Measurements from ENCODE around the gene CAPN1. TPM values are rescaled to one million over a fixed set of nuclear protein-coding genes. Genes with fewer than 3 reads are reported as not detected.

Gene CAPN1
- total and polyA plus RNA-seq, 2 of the 13 experiments (the other 11 are each of a cell fraction or from before 2014, with no cell fraction given) = 57.3 to 82.6 TPM

- TF ChIP-seq HIC2 (CRISPR knock-in tag; IDR thresholded peaks at IDR 0.05; ENCODE audit: low read depth) = 0 out of 2 replicates have a peak, but pooled peaks have one; percentile 20
- no peak for TF ChIP-seq ZNF432 (CRISPR knock-in tag; IDR thresholded peaks at IDR 0.05; ENCODE audit: borderline replicate concordance)
- TF ChIP-seq MIER2 (CRISPR knock-in tag; IDR thresholded peaks at IDR 0.05) = no peak
- no peak for TF ChIP-seq RCOR2 (CRISPR knock-in tag; IDR thresholded peaks at IDR 0.05)
- TF ChIP-seq KDM2A (CRISPR knock-in tag; IDR thresholded peaks at IDR 0.05; ENCODE audit: borderline replicate concordance, low read depth) = peak; percentile 41; the same call in 1 of the 2 replicates
- TF ChIP-seq KLF9 (CRISPR knock-in tag; IDR thresholded peaks at IDR 0.05; ENCODE audit: low read depth) = no peak
- no peak for TF ChIP-seq CBFB (CRISPR knock-in tag; IDR thresholded peaks at IDR 0.05)
- TF ChIP-seq PHF8 (CRISPR knock-in tag; IDR thresholded peaks at IDR 0.05) = 0 out of 2 replicates have a peak, but pooled peaks have one; percentile 11
- no peak for TF ChIP-seq SOX6 (IDR thresholded peaks at IDR 0.05)
- TF ChIP-seq SOX6 (CRISPR knock-in tag; IDR thresholded peaks at IDR 0.05) = no peak
- no peak for TF ChIP-seq HDAC2 (CRISPR knock-in tag; IDR thresholded peaks at IDR 0.05)
- TF ChIP-seq TEAD2 (CRISPR knock-in tag; IDR thresholded peaks at IDR 0.05) = no peak
- TF ChIP-seq ZNF704 (CRISPR knock-in tag; IDR thresholded peaks at IDR 0.05; ENCODE audit: borderline replicate concordance) = no peak
- no peak for TF ChIP-seq ZBTB42 (CRISPR knock-in tag; IDR thresholded peaks at IDR 0.05)
- no peak for TF ChIP-seq EHMT2 (IDR thresholded peaks at IDR 0.05; ENCODE audit: borderline replicate concordance, low read depth, low read length)
- no peak for TF ChIP-seq THAP8 (CRISPR knock-in tag; IDR thresholded peaks at IDR 0.05; ENCODE audit: borderline replicate concordance)
- TF ChIP-seq NFKBIZ (CRISPR knock-in tag; IDR thresholded peaks at IDR 0.05) = no peak
- TF ChIP-seq ZNF768 (CRISPR knock-in tag; IDR thresholded peaks at IDR 0.05) = no peak
- no peak for TF ChIP-seq TCF12 (IDR thresholded peaks at IDR 0.05)
- TF ChIP-seq TCF12 (CRISPR knock-in tag; IDR thresholded peaks at IDR 0.05) = no peak
- TF ChIP-seq ZNF331 (CRISPR knock-in tag; IDR thresholded peaks at IDR 0.05) = no peak
- TF ChIP-seq SRSF9 (IDR thresholded peaks at IDR 0.05; ENCODE audit: borderline replicate concordance, insufficient read depth, low read depth, low read length, poor library complexity, severe bottlenecking) = no peak
- TF ChIP-seq ZNF460 (CRISPR knock-in tag; IDR thresholded peaks at IDR 0.05; ENCODE audit: borderline replicate concordance) = no peak
- TF ChIP-seq NR2F1 (CRISPR knock-in tag; IDR thresholded peaks at IDR 0.05) = no peak
- TF ChIP-seq HBP1 (CRISPR knock-in tag; IDR thresholded peaks at IDR 0.05; ENCODE audit: low read depth) = no peak
Measured at GRCh38 chr11:65182258-65183170, 786 bp downstream of the CAPN1 start (continued).
